ENCODE data around the gene PIGA. TPM values are rescaled to one million over a fixed set of nuclear protein-coding genes. Genes with fewer than 3 reads are reported as not detected.

Gene PIGA
- total and polyA plus RNA-seq, 9 of the 15 experiments (the other 6 are each of a cell fraction or from before 2014, with no cell fraction given), result 14.8 to 36.9 (median 23.5) TPM

GRCh38 chrX:15299941-15300851 is 35.1 kb downstream of the PIGA start (continued):
- no peak for TF ChIP-seq CREB5 (CRISPR knock-in tag; IDR thresholded peaks at IDR 0.05)
- no peak for TF ChIP-seq MECOM (CRISPR knock-in tag; IDR thresholded peaks at IDR 0.05)
- TF ChIP-seq HDGF (IDR thresholded peaks at IDR 0.05), result no peak
- no peak for TF ChIP-seq ZKSCAN3 (CRISPR knock-in tag; IDR thresholded peaks at IDR 0.05)
- no peak for TF ChIP-seq ID3 (CRISPR knock-in tag; IDR thresholded peaks at IDR 0.05)
- TF ChIP-seq ID3 (tag; IDR thresholded peaks at IDR 0.05), result no peak
- TF ChIP-seq RAD21 (CRISPR knock-in tag; conservative IDR thresholded peaks at IDR 0.05 in 1 of 2, IDR thresholded peaks at IDR 0.05 in 1 of 2), result peak; percentile 40 to 60
- TF ChIP-seq E2F4 (CRISPR knock-in tag; IDR thresholded peaks at IDR 0.05; ENCODE audit: low read depth), result no peak
- no peak for TF ChIP-seq EP300 (IDR thresholded peaks at IDR 0.05; ENCODE audit: low read length)
